Activated T-cell treated with anti-CD3 and anti-CD28 coated beads for 48 hours (primary cell): Measurements from ENCODE around the gene GLT1D1.

Experiments used
- DNase-seq: peaks from one replicate; pipeline ENCODE4 v3.0.0-alpha.2; 2020; ENCODE audit warnings: low read depth

GLT1D1 gene

DNA sequence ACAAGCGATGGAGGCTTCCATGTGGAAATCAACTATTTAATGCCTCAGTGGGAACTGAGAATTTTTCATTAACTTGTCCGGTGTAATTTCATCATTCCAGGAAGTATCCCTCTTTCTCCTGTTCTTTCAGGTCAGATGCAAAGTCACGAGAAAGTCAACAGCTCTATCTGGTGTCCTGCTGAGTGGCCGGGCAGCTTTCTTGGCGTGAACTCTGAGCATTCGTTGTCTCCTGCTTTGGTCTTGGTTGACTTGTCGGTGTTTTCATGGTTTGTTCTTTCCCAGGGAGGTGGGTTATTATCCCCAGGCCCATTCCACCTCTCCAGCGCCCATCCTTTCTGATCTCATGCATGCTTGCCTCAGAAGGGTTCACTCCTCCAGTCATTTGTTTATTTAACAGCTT lies 149.1 kb downstream of the GLT1D1 start:
- DNase-seq = no peak

DNA sequence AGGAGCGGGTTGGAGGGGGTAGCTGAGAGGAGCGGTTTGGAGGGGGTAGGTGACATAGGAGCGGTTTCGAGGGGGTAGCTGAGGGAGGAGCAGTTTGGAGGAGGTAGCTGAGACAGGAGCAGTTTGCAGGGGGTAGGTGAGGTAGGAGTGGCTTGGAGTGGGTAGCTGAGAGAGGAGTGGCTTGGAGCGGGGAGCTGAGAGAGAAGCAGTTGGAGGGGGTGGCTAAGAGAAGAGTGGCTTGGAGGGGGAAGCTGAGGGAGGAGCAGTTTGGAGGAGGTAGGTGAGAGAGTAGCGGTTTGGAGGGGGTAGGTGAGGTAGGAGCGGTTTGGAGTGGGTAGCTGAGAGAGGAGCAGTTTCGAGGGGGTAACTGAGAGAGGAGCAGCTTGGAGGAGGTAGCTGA lies 152.1 kb downstream of the GLT1D1 start:
- DNase-seq = no peak

DNA sequence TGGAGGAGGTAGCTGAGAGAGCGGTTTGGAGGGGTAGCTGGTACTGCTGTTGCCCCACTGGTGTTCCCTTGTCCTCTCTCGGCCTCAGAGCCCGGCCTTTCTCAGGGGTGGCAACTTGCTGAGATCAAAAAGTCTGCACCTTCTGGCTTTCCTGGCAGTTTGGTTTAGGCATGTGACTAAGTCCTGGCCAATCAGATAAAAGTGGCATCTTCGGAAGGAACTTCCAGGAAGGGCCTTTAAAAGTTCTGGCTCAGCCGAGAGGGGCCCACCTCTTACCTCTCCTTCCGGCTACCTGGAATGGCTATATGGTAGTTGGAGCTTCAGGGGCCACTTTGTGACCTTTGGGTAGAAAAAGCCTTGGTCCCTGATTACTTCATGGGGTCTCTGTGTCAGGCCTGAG lies 152.6 kb downstream of the GLT1D1 start:
- no peak for DNase-seq

DNA sequence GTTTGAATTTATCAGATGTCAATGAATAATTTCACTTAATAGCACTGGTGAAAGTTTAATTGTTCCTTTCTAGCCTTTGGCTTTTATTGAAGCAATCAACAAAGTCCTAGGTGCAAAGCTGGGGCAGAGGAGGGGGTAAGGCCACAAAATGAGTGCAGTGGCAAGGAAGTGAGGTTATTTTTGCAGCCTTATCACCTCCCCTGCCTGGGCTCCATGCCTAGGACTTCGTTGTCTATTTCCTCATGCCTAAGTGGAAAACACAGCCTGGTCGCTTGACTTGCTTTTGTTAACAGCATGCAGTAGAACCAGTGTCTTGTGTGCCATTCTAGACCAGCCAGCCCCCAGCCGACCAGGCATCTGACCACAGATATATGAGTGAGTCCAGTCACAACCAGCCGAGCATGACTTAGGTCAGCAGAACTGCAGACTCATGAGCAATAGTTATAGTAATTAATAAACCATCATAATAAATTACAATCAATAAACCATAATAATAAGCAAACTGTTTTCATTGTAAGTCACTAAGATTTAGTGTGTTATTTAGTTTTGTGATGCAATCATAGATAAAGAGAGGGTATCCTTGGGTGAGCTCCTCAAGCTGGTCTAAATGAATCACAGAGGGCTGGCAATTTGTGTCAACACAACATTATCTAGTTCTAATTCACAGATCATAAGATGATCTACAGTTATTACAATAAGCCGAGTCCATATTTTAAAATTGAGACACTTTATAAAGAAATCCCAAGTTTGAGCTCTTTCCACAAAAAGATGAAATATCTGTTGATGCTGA lies 156.8 kb downstream of the GLT1D1 start:
- DNase-seq = no peak

DNA sequence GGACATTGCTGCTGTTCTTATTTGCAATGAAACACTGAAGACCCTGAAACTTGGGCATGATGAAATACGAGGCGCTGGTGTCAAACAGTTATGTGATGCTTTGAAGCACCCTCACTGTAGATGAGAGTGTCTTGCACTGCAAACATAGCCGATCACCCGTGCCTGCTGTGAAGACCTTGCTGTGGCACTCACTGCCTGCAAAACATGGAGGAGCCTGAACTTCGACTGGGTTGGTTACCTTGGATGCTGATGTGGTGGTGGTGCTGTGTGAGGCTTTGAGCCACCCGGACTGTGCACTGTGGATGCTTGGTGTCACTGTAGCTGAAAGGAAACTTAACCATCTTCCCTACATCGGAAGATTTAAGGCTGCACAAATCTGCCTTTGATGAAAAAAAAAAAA lies 162.9 kb downstream of the GLT1D1 start:
- no peak for DNase-seq

DNA sequence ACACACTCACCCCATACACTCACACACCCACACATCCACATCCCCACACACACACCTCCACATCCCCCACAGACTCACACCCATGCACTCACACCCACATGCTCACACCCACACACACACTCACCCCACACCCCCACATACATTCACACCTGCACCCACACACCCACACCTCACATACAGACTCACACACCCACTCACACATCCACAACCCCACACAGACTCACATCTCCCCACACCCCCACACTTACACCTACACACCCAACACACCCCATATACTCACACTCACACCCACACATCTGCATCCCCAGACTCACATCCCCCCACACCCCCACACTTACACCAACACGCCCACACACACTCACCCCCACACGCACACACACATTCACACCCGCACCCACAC lies 171.8 kb downstream of the GLT1D1 start:
- no peak for DNase-seq

DNA sequence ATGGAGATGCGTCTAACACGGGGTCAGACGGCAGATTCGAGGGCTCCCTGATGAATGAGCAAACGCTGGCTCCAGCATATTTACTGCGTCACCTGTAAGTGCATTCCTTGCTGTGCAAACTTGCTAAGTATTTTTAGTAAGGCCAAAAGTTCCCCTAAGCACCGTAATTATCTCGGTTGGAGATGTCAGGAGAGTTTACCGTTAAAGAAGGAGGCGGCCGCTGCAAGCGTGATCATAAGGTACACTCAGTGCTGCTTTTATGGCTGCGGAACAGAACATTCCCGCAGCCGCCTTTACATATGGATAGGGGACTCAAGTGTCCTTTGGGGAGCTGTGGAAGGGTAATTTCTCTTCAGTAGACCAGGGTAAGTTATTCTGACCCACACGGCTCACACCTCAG lies 175.6 kb downstream of the GLT1D1 start:
- DNase-seq = no peak
